NB4 (cell line): Measurements from ENCODE around the gene CNTN5.

Source experiments
- CTCF ChIP-seq: IDR thresholded peaks from one replicate; pipeline ENCODE4 v1.5.1; 2012; ENCODE audit warnings: low read depth, low read length
- MAX ChIP-seq: IDR thresholded peaks from 2 replicates; pipeline ENCODE4 v1.6.1; 2011; ENCODE audit warnings: low read depth, low read length
- MYC ChIP-seq: IDR thresholded peaks from 2 replicates; pipeline ENCODE4 v1.6.1; 2011; ENCODE audit warnings: low read depth, low read length
- POLR2A ChIP-seq: IDR thresholded peaks from 2 replicates; pipeline ENCODE4 v1.6.1; 2011; ENCODE audit warnings: mild to moderate bottlenecking; ENCODE audit not compliant: insufficient read length; ENCODE audit errors: extremely low read depth

GRCh38 chr11:99494065-99494464 lies 473.3 kb downstream of the CNTN5 start:
- TF ChIP-seq CTCF (no peak), MYC (no peak), POLR2A (no peak), MAX (no peak)
